Subcutaneous abdominal adipose tissue (tissue), 5 donors: Measurements from ENCODE around the gene ABCA2.

Source experiments
- H3K27ac ChIP-seq: one replicate; pipeline ENCODE4 v1.7.0; 2013; ENCODE audit warnings: low read depth, mild to moderate bottlenecking, inconsistent platforms, low read length, moderate library complexity
- H3K27me3 ChIP-seq, 5 donors: one replicate each; pipeline ENCODE4 v1.7.0; 2013; ENCODE audit warnings: low read length in 5 of 5, inconsistent platforms in 1 of 5; ENCODE audit not compliant: control insufficient read depth in 5 of 5, insufficient read depth in 4 of 5
- H3K36me3 ChIP-seq, 5 donors: one replicate each; pipeline ENCODE4 v1.7.0; 2013; ENCODE audit warnings: low read length in 5 of 5; ENCODE audit not compliant: control insufficient read depth in 5 of 5, insufficient read depth in 5 of 5
- H3K4me1 ChIP-seq, 5 donors: one replicate each; pipeline ENCODE4 v1.7.0; 2013; ENCODE audit warnings: low read length in 5 of 5, mild to moderate bottlenecking in 3 of 5, moderate library complexity in 1 of 5; ENCODE audit not compliant: control insufficient read depth in 5 of 5, insufficient read depth in 5 of 5
- H3K4me3 ChIP-seq, 5 donors: one replicate each; pipeline ENCODE4 v1.7.0; 2013; ENCODE audit warnings: low read length in 5 of 5, low read depth in 1 of 5
- H3K9ac ChIP-seq, 5 donors: one replicate each; pipeline ENCODE4 v1.7.0; 2013; ENCODE audit warnings: low read length in 5 of 5, mild to moderate bottlenecking in 4 of 5, moderate library complexity in 3 of 5
- H3K9me3 ChIP-seq, 5 donors: one replicate each; pipeline ENCODE4 v1.7.0; 2013; ENCODE audit warnings: low read length in 5 of 5; ENCODE audit not compliant: control insufficient read depth in 5 of 5
- donor health status: healthy.
- donor health status: healthy.
- donor health status: healthy.
- donor health status: healthy.
- donor health status: healthy.

ABCA2 gene

GRCh38 chr9:137070201-137070905 is 42.3 kb upstream of the ABCA2 start, which contains the start of gene SAPCD2:
SAPCD2 (minus strand) TSS chr9:137070557; CDS start chr9:137070460, 97 bp downstream.
- no peaks in the 10 kb centered on the region for H3K9me3 ChIP-seq
- peaks cover 0 to 18% (median 10%) of the 10 kb centered on the region in 5 donors for H3K4me1 ChIP-seq
- H3K27ac ChIP-seq: no peak within 1 kb of the TSS

GRCh38 chr9:137069508-137070091 is 41.6 kb upstream of the ABCA2 start:
- H3K4me3 ChIP-seq: no peak overlapping the region
- no peaks in the 10 kb centered on the region for H3K36me3 ChIP-seq
- H3K27me3 ChIP-seq: peaks cover 3 to 19% (median 12%) of the 10 kb centered on the region in 5 donors
- no peak overlapping the region for H3K9ac ChIP-seq
- H3K4me1 ChIP-seq: peaks cover 0 to 18% (median 10%) of the 10 kb centered on the region in 5 donors
- H3K9me3 ChIP-seq: no peaks in the 10 kb centered on the region
- no peak overlapping the region for H3K27ac ChIP-seq

More at GRCh38 chr9:137070201-137070905, 42.3 kb upstream of the ABCA2 start, which contains the start of gene SAPCD2:
- H3K9ac ChIP-seq: peak within 1 kb of the TSS in 4 of 5 donors; percentile 26 to 33 (median 28)
- peak within 1 kb of the TSS; percentile 15 to 61 (median 39) for H3K4me3 ChIP-seq
- H3K36me3 ChIP-seq: no peaks in the 10 kb centered on the region
- H3K27me3 ChIP-seq: peaks cover 3 to 19% (median 12%) of the 10 kb centered on the region in 5 donors

- H3K9ac ChIP-seq: peak overlapping the region in 1 of 5 donors; percentile 3
- no peaks in the 10 kb centered on the region for H3K9me3 ChIP-seq
- no peak overlapping the region for H3K27ac ChIP-seq
- H3K36me3 ChIP-seq: no peaks in the 10 kb centered on the region
- peaks cover 0 to 19% (median 12%) of the 10 kb centered on the region in 5 donors for H3K4me1 ChIP-seq
- no peak overlapping the region for H3K4me3 ChIP-seq
- H3K27me3 ChIP-seq: peaks cover 3 to 19% (median 12%) of the 10 kb centered on the region in 5 donors
Observed at GRCh38 chr9:137068539-137069507, 40.8 kb upstream of the ABCA2 start.

GRCh38 chr9:137067860-137068538 is 40.0 kb upstream of the ABCA2 start:
- no peaks in the 10 kb centered on the region for H3K9me3 ChIP-seq
- no peak overlapping the region for H3K4me3 ChIP-seq
- no peak overlapping the region for H3K9ac ChIP-seq
- H3K27ac ChIP-seq: no peak overlapping the region
- peaks cover 3 to 19% (median 12%) of the 10 kb centered on the region in 5 donors for H3K27me3 ChIP-seq
- H3K4me1 ChIP-seq: peaks cover 0 to 20% (median 13%) of the 10 kb centered on the region in 5 donors
- no peaks in the 10 kb centered on the region for H3K36me3 ChIP-seq

GRCh38 chr9:137066096-137066861 is 38.2 kb upstream of the ABCA2 start:
- Histone ChIP-seq H3K9me3 (no peaks in the 10 kb centered on the region), H3K4me3 (no peak overlapping the region), H3K4me1 (peaks cover 0 to 18% (median 10%) of the 10 kb centered on the region in 5 donors), H3K27me3 (peaks cover 3 to 19% (median 12%) of the 10 kb centered on the region in 5 donors), H3K36me3 (no peaks in the 10 kb centered on the region), H3K9ac (no peak overlapping the region), H3K27ac (no peak overlapping the region)

GRCh38 chr9:137065336-137065967 is 37.4 kb upstream of the ABCA2 start:
- H3K27me3 ChIP-seq: peaks cover 3 to 19% (median 12%) of the 10 kb centered on the region in 5 donors
- peaks cover 0 to 10% (median 3%) of the 10 kb centered on the region in 5 donors for H3K4me1 ChIP-seq
- H3K27ac ChIP-seq: no peak overlapping the region
- H3K9ac ChIP-seq: no peak overlapping the region
- no peak overlapping the region for H3K4me3 ChIP-seq
- H3K36me3 ChIP-seq: no peaks in the 10 kb centered on the region
- no peaks in the 10 kb centered on the region for H3K9me3 ChIP-seq

- Histone ChIP-seq H3K9me3 (no peaks in the 10 kb centered on the region), H3K27me3 (peaks cover 3 to 19% (median 12%) of the 10 kb centered on the region in 5 donors), H3K4me1 (peaks cover 0 to 8% (median 3%) of the 10 kb centered on the region in 5 donors), H3K9ac (no peak overlapping the region), H3K27ac (no peak overlapping the region), H3K4me3 (no peak overlapping the region), H3K36me3 (no peaks in the 10 kb centered on the region)
Observed at GRCh38 chr9:137064880-137065164, 36.8 kb upstream of the ABCA2 start.

- Histone ChIP-seq H3K4me3 (no peak overlapping the region), H3K9me3 (no peaks in the 10 kb centered on the region), H3K36me3 (no peaks in the 10 kb centered on the region), H3K4me1 (peaks cover 0 to 4% (median 0%) of the 10 kb centered on the region in 5 donors), H3K9ac (no peak overlapping the region), H3K27ac (no peak overlapping the region), H3K27me3 (peaks cover 0 to 15% (median 9%) of the 10 kb centered on the region in 5 donors)
Observed at GRCh38 chr9:137064027-137064879, 36.2 kb upstream of the ABCA2 start.
